ENCODE measurements around the gene PIK3CA.

DNA sequence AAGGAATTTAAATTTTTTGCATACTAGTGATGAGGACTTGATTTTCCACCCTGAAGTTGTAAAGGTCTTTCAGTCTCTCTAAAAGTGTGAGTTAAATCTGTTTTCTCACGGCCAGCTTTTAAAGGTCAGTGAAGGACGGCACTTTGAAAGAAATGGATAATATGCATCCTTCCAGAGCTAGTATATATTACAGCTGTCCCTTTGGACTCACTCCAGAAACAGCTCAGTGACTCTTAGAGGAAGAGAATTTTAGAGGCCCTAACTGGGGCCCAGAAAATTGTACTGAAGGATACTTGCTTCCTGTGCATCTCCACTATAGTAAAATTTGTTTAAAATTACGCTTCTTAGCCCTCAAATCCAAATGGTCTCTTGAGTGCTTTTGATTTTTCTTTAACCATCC is 41.6 kb downstream of the PIK3CA start:
- no peak for TF ChIP-seq POLR2A (IDR thresholded peaks at IDR 0.05)
- TF ChIP-seq, protein P1, sequence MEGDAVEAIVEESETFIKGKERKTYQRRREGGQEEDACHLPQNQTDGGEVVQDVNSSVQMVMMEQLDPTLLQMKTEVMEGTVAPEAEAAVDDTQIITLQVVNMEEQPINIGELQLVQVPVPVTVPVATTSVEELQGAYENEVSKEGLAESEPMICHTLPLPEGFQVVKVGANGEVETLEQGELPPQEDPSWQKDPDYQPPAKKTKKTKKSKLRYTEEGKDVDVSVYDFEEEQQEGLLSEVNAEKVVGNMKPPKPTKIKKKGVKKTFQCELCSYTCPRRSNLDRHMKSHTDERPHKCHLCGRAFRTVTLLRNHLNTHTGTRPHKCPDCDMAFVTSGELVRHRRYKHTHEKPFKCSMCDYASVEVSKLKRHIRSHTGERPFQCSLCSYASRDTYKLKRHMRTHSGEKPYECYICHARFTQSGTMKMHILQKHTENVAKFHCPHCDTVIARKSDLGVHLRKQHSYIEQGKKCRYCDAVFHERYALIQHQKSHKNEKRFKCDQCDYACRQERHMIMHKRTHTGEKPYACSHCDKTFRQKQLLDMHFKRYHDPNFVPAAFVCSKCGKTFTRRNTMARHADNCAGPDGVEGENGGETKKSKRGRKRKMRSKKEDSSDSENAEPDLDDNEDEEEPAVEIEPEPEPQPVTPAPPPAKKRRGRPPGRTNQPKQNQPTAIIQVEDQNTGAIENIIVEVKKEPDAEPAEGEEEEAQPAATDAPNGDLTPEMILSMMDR (IDR thresholded peaks at IDR 0.05): no peak

All from testis (tissue), 2 donors.